Fibroblast of skin of abdomen (primary cell): Measurements from ENCODE around the gene CIZ1.
"Not testable (repeated sequence)": the region's sequence is repeated elsewhere in the genome, so short reads cannot be mapped to it uniquely, and the experiment has no call there.

Experiments
- DNase-seq: peaks from one replicate; pipeline ENCODE4 v3.0.0-alpha.2; 2013

The CIZ1 gene

DNA sequence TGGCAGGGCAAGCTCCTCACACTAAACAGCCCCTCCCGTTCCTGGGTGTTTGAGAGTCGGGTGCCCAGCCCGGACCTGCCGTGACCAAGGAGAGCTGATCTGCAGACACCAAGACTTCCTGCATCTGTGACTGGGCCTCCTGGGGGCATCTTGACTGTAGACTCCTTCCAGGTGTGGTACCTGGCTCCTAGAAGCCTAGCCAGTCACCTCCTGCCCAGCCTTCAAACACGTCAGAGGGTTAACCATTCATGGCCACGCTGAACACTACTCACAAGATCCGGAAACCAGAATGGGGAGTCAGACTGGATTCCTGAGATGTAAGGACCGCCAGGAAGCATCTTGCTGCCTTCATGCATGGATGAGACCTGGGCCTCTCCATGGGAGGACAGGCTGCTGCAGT is 45.8 kb downstream of the CIZ1 start:
- no peak for DNase-seq

DNA sequence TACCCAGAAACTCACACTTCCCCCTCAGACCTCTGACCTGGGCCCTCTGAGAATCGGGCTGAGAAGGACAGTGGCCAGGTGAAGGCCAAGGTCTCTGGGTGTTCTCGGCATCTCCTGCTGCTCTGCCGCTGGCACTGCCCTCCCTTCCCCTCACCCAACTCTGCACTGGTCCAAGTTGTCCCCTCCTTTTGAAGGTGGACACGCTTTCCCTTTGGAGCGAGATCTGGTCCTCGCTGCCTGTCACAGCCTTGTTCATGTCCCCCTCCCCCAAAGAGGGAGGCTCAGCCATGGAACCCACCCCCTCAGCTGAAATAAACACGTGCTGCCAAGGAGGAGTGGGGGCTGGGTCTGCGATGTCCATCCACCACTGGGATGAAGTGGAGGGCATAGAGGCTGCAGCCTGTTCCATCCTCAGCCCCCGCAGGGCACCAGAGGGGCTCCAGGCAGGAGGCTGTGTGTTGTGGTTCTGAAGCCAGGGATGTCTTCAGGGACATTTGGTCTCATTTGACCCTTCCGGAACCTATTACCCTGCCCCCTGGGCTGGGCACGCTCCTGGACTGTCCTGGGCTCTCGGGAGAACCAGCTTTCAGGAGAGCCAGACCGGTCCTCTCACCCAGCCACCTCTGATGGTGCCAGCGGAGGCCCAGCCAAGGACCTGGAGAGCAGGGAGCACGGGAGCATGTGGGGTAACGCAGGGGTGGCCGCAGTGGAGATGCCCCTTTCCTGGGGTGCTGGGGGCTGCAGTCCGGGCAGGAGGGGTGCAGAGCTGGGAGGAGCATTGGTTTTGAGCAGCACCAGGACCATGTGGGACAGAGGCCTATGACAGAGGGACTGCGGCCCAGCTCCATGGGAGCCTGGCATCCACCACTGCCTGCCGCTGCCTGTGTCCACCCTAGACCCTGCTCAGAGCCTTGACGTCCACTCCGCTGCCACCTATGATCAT is 46.9 kb downstream of the CIZ1 start:
- no peak for DNase-seq

DNA sequence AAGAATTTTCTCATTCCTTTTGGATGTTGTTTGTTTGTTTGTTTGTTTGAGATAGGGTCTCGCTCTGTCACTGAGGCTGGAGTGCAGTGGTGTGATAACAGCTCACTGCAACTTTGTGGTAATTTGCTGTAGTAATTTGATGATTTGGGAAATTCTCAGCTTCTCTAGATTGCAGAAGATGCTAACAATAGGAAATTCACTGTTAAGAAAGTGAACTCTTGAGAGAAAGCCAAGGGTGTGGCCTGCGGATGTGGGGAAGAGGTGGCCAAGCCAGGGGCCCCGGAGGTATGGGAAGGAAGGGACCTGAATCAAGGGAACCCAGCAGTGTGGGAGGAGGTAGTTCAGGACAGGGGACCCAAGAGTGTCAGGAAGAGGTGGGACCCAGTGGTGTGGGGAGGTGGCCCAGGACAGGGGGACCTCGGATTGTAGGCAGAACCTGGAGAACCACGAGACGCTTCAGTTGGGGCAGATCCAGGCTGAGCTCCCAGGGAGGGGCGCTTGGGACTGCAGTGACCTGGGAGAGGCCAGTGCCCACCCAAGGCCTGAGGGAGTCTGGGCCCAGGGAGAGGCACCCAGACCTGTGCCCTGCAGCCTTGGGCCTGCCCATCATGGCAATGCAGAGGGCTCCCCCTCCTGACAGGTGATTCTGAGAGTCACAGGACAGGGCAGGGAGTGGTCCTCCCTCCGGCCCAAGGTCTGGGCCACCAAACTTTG is 47.7 kb downstream of the CIZ1 start:
- no peak for DNase-seq

DNA sequence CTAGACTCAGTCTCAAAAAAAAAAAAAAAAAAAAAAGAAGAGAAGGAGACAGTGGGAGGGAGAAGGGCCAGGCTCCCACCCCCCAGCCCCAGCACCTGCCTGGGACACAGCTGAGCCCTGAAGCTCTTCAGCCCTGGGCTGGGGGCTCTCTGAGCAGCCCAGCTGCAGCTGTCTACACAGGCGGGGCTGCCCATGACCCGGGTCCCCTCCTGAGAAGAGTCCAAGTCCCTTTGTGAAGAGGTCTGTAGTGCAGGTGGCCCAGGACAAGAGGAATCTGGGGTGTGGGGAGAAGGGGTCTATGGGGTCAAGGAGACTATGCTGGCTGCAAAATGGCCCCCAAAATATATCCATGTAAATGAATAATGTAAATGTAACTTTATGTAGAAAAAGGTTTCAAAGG is 48.8 kb downstream of the CIZ1 start:
- DNase-seq = no peak

DNA sequence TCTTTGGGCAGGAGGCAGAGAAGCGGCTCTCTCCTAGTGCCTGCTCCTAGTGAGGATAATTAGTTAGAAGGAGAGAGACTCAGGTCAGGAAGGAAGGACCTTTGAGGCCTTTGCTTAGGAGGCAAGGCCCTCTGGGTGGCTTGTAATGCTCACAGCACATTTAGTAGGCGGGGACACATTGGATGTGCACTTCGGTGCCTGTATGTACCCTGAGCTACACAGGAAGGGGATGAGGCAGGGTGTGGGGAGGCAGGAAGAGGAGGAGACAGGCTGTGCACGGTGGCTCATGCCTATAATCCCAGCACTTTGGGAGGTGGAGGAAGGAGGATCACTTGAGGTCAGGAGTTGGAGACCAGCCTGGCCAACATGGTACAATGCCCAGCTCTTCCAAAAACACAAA is 49.3 kb downstream of the CIZ1 start:
- no peak for DNase-seq

DNA sequence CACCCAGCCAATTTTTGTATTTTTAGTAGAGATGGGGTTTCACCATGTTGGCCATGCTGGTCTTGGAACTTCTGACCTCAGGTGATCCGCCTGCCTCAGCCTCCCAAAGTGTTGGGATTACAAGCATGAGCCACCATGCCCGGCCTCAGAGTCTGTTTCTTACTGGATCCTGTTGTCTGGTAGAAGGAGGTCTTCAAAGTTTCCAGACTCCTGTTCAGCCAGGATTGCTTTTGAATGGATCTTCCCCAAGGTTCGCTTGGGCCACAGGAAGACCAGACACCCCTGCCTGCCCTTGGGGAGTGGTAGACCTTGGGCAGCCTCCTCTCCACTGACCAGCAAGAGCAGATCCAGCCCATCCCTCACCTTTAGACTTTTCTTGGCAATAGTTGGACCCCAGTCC is 49.8 kb downstream of the CIZ1 start:
- DNase-seq = no peak

DNA sequence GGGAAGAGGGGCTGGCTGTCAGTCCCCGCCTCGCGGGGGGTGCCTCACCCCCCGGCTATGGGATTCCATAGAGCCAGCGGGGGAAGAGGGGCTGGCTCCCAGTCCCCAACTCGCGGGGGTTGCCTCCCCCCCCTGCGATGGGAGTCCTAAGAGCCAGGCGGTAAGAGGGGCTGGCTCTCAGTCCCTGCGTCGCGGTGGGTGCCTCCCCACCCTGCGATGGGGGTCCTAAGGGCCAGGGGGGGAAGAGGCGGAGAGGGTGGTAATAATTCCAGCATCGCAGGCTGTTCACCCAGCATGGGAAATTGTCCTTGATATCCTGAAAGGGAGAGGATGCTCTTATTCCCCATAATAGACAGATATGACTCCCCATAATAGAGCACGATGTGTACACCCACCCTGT is 51.8 kb downstream of the CIZ1 start:
- no peak for DNase-seq

DNA sequence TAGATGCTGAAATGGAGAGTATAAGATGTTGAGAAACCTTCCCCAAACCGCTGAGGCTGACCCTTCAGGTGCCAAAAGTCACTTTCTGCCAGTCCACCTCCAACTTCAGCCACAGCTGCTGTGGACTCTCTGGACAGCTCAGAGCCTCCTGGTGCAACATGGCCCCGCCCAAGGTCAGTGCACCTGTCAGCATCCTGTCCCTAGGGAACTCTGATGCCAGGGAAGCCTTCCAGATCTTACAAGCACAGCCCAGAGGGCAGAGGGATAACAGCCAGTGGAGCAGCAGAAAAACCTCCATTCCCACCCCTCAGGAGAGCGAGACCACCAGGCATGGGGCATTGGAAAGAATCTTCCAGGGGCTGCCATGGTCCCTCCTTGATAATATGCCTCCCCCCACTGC is 53.4 kb downstream of the CIZ1 start:
- DNase-seq = no peak

DNA sequence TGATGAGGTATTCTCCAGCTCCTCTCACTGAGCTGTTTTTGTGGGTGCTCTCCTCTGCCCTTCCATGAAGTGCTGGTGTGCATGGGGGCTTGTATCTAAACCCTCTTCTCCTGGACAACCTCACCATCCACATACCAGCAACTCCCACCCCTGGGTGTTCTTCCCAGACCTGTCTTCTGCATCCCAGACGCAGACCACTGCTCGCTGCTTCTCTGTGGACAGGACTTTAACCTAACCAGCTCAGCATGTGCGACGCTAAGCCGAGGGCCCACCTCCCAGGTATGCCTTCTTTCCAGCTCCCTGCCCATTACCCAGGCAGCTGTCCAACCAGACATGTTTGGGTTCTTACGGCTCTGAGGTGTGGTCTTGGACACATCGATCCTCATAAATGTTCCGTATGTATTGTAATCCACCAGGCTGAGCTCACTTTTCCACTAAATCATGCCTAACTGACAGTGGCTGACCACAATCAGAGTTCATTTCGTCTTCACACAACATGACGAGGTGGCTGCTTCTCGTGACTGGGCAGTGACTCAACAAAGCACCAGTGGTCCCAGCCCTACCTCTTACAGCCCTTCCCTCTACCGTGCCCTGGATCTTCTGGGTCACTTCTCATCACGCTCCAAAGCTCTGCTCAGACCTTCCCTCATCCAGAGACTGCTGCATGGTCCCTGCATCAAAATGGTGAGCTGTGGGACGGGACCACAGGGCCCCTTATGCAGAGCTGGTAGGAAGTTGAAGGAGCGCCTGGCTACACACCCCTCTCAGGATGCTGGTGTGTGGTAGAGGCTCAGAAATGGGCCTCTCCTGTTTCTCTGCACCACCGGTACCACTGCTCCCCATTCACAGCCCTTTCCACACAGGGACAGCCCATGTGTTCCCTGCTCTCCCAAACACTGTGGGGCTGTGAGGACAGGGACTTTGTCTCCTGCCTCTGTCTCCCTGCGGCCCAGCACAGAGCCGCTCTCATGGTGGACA is 54.3 kb downstream of the CIZ1 start:
- peak; percentile 86 for DNase-seq

DNA sequence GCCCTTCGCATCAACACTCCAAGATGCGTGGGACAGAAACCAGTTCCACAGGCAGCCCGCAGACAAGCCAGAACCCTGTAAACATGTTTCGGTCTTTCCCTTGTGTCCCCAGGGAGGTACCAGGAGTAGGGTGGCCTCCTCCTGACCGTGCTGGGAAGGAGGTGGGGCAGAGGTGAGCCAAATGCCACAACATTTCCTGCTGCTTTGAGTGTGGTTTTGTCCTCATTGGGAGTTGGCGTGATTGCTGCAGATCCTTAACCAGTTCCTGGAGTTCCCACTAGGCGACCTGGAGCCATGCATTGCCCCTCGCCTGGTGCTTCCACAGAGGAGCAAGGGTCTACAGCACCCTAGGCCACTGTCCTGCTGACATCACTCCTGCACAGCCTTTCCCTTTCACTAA is 55.8 kb downstream of the CIZ1 start:
- not testable (repeated sequence) for DNase-seq

DNA sequence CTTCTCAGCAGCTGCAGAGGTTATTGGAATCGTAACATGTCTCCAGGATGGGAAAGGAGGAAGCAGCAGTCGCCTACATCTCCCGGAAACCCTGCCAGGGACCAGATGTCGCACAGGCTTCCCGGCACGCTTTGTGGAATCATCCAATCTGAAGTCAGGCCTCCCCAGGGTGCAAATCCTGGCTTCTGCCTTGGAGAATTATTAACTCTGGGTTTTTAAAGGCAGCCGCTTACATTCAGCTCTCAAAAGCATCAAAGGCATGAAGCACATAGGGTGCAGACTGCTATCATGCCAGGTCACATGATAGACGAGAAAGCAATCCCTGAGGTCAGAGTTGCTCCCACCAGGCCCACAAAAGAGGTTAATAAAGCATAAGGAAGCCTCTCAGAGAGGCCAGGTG is 59.2 kb downstream of the CIZ1 start:
- DNase-seq = not testable (repeated sequence)

DNA sequence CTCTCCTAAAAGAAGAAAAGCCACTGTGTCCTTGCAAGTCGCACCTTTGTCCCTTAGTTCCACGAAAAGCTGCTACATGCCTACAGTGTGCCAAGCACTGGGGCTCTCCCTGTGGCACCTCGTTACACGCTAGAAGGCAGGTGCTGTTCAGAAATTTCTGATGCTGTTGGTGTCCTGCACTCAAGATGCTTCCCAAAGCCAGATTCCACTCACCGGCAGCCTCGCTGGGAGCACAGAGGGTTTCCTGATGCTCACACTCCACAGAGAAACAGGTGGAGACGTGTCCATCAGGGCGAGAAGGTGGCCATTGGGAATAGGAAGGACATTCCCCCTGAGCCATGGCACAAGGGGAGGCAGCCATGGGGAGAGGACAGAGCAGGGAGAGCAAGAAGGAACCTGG is 60.0 kb downstream of the CIZ1 start:
- DNase-seq = not testable (repeated sequence)

DNA sequence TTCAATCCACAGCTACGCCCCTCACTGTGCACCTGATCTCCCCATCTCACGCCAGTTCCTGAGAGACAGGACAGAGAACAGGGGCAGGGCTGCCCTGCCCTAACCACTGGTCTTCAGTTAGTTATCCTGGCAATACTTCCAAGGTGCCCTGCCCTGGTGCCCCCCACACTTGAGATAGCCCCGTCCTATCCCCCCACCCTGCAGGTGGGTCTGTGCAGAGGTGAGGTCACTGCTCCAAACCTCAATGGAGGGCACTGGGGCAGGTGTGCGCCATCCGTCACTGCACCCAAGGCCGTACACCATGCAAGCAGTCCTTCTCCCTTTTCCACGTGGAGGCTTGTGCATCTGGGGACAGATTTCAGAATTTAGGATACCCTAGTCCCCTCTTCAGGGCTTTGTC is 60.7 kb downstream of the CIZ1 start:
- not testable (repeated sequence) for DNase-seq

DNA sequence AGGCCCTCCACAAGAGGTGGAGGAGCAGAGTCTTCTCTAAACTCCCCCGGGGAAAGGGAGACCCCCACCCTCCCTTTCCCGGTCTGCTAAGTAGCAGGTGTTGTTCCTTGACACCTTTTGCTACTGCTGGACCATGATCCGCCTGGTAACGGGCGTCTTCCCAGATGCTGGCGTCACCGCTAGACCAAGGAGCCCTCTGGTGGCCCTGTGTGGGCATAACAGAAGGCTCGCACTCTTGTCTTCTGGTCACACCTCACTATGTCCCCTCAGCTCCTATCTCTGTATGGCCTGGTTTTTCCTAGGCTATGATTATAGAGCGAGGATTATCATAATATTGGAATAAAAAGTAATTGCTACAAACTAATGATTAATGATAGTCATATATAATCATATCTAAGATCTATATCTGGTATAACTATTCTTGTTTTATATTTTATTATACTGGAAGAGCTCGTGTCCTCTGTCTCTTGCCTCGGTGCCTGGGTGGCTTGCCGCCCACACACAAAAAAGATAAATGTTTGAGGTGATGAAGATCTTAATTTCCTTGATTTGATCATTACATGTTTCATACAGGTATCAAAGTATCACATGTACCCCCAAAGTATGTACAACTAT is 61.3 kb downstream of the CIZ1 start:
- not testable (repeated sequence) for DNase-seq

DNA sequence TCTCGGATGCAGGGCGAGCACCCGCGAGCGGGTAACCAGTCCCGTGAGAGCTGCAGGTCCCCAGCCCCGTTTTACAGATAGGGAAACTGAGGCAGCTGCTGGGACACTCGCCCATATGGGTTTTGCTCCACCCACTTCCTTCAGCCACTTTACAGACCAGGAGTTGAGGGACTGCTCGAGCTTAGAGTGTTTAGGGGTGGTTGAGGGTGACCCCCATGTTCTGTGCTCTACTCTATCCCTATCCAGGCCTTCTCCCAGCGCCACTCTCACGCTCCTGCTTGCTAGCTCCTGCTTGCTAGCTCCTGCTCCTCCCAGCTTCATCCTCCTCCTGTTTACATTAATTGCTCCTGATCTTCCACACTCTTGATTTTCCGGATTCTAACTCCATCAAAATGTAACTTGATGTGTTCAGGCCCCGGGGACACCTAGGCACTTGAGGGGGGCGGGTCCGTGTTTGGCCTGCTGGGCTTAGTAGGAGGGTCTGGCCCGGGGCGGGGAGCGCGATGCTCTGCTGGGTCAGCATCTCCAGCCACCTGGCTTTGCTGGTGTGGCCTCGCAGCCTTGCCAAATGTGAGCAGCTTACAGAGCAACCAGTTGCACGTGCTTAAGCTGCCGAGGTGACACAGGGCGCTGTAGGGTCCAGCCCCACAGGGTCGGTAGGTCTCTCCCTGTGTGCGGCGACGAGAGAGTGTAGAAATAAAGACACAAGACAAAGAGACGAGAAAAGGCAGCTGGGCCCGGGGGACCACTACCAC is 62.4 kb downstream of the CIZ1 start:
- no peak for DNase-seq

DNA sequence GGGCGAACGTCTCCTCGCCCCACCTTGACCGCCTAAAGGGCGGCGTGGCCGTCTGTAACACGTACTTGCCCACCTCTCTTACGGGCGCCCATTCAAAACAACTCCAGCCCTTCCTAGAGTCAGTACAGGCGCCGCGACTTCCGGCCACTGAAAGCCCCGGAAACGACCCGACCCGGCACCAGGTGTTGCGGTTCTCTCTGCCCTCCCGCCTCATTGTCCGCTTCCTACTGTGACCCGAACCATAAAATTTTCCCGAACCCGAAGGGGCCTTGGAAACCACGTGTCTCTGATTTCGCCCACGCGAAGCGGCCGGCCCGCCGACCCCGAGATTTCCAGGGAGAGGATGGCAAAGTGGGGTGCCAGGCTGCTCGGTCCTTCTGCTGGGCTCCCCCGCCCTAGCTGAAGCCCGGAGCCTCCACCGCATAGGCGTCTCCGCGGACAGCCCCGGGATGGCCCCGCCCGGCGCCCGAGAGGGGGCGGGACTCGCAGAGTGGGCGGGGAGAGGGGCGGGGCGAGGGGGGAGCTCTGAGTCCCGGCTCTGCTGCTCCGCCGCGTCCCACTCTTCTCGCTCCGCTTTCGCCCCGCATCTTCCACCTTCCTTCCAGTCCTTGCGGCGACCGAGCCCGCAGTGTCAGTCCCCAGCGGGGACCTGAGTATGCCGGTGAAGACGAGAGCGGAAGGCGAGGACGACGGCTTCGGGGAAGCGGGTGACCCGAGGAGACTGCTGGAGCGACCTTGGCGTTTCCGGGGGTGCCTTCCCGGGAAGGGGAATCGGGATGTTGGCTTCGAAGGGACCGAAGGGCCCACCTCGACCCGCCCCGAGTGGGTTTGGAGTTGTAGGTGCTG is 63.2 kb downstream of the CIZ1 start:
- DNase-seq = peak; percentile 92

DNA sequence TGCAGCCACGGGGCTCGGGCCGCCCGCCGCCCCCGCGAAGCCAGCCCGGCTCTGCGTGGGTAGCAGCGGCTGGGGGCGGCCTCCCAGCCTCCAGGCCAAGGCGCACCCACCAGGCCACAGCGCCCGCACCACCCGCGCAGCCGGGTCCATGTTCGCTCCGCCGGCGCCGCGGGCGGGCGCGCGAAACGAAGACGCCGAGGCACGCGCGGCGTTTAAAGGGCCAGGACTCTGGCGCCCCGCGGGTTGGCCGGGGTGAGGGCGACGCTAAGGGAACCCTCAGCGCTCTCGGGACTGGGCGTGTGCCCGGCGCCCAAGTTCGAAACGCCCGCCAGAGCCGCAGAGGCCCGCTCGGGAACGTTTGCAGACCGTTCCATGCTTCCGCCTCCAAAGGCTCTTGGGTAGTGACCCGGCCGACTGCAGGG is 63.8 kb downstream of the CIZ1 start, which contains the start of gene PTGES2:
Gene PTGES2, minus strand, starts transcription at position 162 of the 422 bp plus-strand sequence. Its CDS starts 12 bp downstream, at position 150.
- DNase-seq = peak; percentile 88

DNA sequence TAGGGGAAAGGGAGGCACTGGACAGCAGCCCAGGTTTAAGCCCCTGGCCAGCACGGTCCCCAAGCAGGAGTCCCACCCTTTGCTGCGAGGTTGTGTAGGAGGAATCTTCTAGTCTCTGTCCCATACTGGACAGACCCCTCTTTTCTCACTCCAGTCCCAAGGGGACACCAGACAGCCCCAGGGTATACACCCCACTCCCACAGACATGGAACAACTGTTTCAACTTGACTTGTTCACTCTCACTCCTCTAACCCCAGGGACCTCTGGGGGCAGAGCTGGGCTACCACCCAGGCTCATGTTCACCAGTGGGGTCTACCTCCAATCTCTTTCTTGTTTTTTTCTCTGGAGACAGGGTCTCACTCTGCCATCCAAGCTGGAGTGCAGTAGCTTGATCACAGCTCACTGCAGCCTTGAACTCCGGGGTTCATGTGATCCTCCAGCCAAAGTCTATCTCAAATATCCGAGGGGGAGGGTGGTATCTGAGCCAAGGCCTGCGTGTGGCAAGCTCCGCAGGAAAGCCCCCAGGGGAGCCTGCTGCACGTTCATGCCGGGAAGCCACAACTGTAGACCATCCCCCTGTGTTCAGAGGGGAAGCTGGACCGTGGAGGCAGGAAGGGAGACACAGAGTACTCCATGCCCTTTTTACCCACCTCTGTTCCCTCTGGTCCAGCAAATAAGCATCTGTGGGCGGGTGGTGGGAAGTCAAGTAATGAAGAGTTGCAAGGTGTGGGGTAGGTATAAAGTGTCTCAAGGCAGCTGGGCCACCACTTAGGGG is 65.6 kb downstream of the CIZ1 start:
- no peak for DNase-seq

DNA sequence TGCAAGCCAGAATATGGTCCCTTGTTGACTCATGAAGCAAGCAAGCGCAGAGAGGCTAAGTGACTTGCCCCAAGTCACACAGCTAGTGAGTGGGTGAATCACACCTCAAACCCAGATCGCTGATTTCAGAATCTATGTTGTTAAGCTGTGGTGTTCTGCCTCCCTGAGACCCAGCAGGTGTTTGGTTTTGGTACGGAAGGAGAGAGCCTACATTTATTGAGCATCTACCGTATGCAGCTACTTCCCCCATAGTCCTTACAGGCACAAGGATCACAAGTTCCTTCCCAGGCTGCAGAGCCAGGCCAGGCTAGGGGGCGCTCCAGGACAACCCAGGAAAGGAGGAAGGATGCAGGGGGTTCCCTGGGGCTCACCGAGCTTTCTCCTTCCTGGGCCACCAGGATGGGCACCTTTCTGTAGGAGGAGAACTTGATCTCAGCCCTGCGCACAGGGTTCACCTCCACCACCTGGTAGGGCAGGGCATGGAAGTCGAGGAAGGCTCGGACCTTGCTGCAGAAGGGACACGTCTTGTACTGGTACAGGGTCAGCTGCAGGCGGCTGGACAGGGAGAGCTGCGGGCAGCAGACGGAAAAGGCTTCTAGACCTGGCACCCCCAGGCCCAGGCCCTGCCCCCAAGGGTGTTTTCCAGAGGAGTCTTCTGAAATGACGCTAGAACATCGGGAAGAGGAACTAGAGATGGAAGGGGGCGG is 66.3 kb downstream of the CIZ1 start:
- DNase-seq = peak; percentile 43
